ENCODE data around the gene CD2. TPM values are rescaled to one million over a fixed set of nuclear protein-coding genes. Genes with fewer than 3 reads are reported as not detected.

Gene CD2
- total RNA-seq, 4 donors from 2014 or later = 0.42 to 4.3 (median 0.90) TPM

GRCh38 chr1:116769104-116769452 lies 14.8 kb downstream of the CD2 start:
- H3K27ac ChIP-seq (replicated peaks in 1 of 4) = no peak overlapping the region
- TF ChIP-seq CTCF (IDR thresholded peaks at IDR 0.05) = no peak
- TF ChIP-seq POLR2A (IDR thresholded peaks at IDR 0.05; ENCODE audit: low read depth) = no peak
- TF ChIP-seq EP300 (IDR thresholded peaks at IDR 0.05) = no peak
- TF ChIP-seq POLR2AphosphoS5 (IDR thresholded peaks at IDR 0.05) = no peak
- no peaks in the 10 kb centered on the region for H3K4me1 ChIP-seq
- H3K9me3 ChIP-seq = peaks cover 0 to 7% (median 0%) of the 10 kb centered on the region in 4 donors
- H3K36me3 ChIP-seq = no peaks in the 10 kb centered on the region
- H3K4me3 ChIP-seq = no peak overlapping the region
- no peaks in the 10 kb centered on the region for H3K27me3 ChIP-seq
- intact Hi-C loops (cut with DNase I) = no loop called here
- WGBS = 60% methylated on average over 6 of the region's 6 CpGs
- no peak for DNase-seq (ENCODE audit: extremely low spot score)

GRCh38 chr1:116769561-116769977 lies 15.3 kb downstream of the CD2 start:
- DNase-seq (ENCODE audit: extremely low spot score) = no peak
- Histone ChIP-seq H3K4me1 (no peaks in the 10 kb centered on the region), H3K36me3 (no peaks in the 10 kb centered on the region), H3K9me3 (peaks cover 0 to 7% (median 0%) of the 10 kb centered on the region in 4 donors), H3K27ac (replicated peaks in 1 of 4) (no peak overlapping the region), H3K4me3 (no peak overlapping the region), H3K27me3 (no peaks in the 10 kb centered on the region)
- 94% methylated on average over 1 of the region's 1 CpG for WGBS
- no peak for TF ChIP-seq CTCF (IDR thresholded peaks at IDR 0.05)
- no peak for TF ChIP-seq POLR2AphosphoS5 (IDR thresholded peaks at IDR 0.05)
- TF ChIP-seq POLR2A (IDR thresholded peaks at IDR 0.05; ENCODE audit: low read depth) = no peak
- no peak for TF ChIP-seq EP300 (IDR thresholded peaks at IDR 0.05)
- intact Hi-C loops (cut with DNase I) = no loop called here

GRCh38 chr1:116769994-116770393 lies 15.8 kb downstream of the CD2 start:
- intact Hi-C loops (cut with DNase I) = no loop called here
- TF ChIP-seq CTCF (IDR thresholded peaks at IDR 0.05) = no peak
- TF ChIP-seq EP300 (IDR thresholded peaks at IDR 0.05) = no peak
- TF ChIP-seq POLR2A (IDR thresholded peaks at IDR 0.05; ENCODE audit: low read depth) = no peak
- TF ChIP-seq POLR2AphosphoS5 (IDR thresholded peaks at IDR 0.05) = no peak

GRCh38 chr1:116770625-116771024 lies 16.4 kb downstream of the CD2 start:
- Histone ChIP-seq H3K4me3 (no peak overlapping the region), H3K27ac (replicated peaks in 1 of 4) (no peak overlapping the region), H3K9me3 (peaks cover 0 to 7% (median 0%) of the 10 kb centered on the region in 4 donors), H3K27me3 (peaks cover 0 to 9% (median 0%) of the 10 kb centered on the region in 4 donors), H3K36me3 (no peaks in the 10 kb centered on the region), H3K4me1 (no peaks in the 10 kb centered on the region)
- no peak for DNase-seq (ENCODE audit: extremely low spot score)
- intact Hi-C loops (cut with DNase I) = no loop called here
- WGBS = 78% methylated on average over 5 of the region's 5 CpGs
- TF ChIP-seq POLR2AphosphoS5 (IDR thresholded peaks at IDR 0.05) = no peak
- no peak for TF ChIP-seq CTCF (IDR thresholded peaks at IDR 0.05)
- no peak for TF ChIP-seq EP300 (IDR thresholded peaks at IDR 0.05)
- no peak for TF ChIP-seq POLR2A (IDR thresholded peaks at IDR 0.05; ENCODE audit: low read depth)

More at GRCh38 chr1:116769994-116770393, 15.8 kb downstream of the CD2 start:
- no peak for DNase-seq (ENCODE audit: extremely low spot score)
- 86% methylated on average over 9 of the region's 9 CpGs for WGBS
- H3K27me3 ChIP-seq = peaks cover 0 to 3% (median 0%) of the 10 kb centered on the region in 4 donors
- no peak overlapping the region for H3K4me3 ChIP-seq
- H3K27ac ChIP-seq (replicated peaks in 1 of 4) = no peak overlapping the region
- H3K9me3 ChIP-seq = peaks cover 0 to 7% (median 0%) of the 10 kb centered on the region in 4 donors
- no peaks in the 10 kb centered on the region for H3K4me1 ChIP-seq
- H3K36me3 ChIP-seq = no peaks in the 10 kb centered on the region

Measured in esophagus muscularis mucosa (tissue), 4 donors.